ENCODE results near the gene URAD.
"Not testable (repeated sequence)": the region's sequence is repeated elsewhere in the genome, so short reads cannot be mapped to it uniquely, and the experiment has no call there.

The URAD gene

GRCh38 chr13:28012896-28013295, 24.4 kb upstream of the URAD start:
- H3K4me1 ChIP-seq (ENCODE audit: insufficient read depth, low read length): no peaks in the 10 kb centered on the region
- no peaks in the 10 kb centered on the region for H3K9me3 ChIP-seq (ENCODE audit: insufficient read depth, low read length, severe bottlenecking)
- H3K9ac ChIP-seq (ENCODE audit: low read depth, low read length): no peak overlapping the region
- TF ChIP-seq EZH2 (IDR thresholded peaks at IDR 0.05; ENCODE audit: borderline replicate concordance, low read depth, low read length, severe bottlenecking) (no peak), CTCF (IDR thresholded peaks at IDR 0.05; ENCODE audit: borderline replicate concordance, extremely low read depth, low read length, poor library complexity, severe bottlenecking) (no peak)
- no peaks in the 10 kb centered on the region for H4K20me1 ChIP-seq (ENCODE audit: insufficient read depth, low read length)
- ATAC-seq (ENCODE audit: insufficient read depth, low read depth): no peak
- no peaks in the 10 kb centered on the region for H3K27me3 ChIP-seq (ENCODE audit: insufficient read depth, low read length, poor library complexity)
- no peak overlapping the region for H3K4me2 ChIP-seq (ENCODE audit: insufficient read depth, low read length)
- no peaks in the 10 kb centered on the region for H3K36me3 ChIP-seq (ENCODE audit: insufficient read depth, low read length)
- no peak overlapping the region for H2AFZ ChIP-seq (ENCODE audit: low read depth, low read length)
- H3K27ac ChIP-seq (ENCODE audit: low read length): no peak overlapping the region
- no peak overlapping the region for H3K4me3 ChIP-seq (ENCODE audit: low read depth in 1 of 2, low read length in 2 of 2)
- DNase-seq: no peak
- no peaks in the 10 kb centered on the region for H3K79me2 ChIP-seq (ENCODE audit: insufficient read depth, low read length)

- no peaks in the 10 kb centered on the region for H3K79me2 ChIP-seq (ENCODE audit: insufficient read depth, low read length)
- H3K36me3 ChIP-seq (ENCODE audit: insufficient read depth, low read length): no peaks in the 10 kb centered on the region
- H3K27ac ChIP-seq (ENCODE audit: low read length): no peak overlapping the region
- H3K4me3 ChIP-seq (ENCODE audit: low read depth in 1 of 2, low read length in 2 of 2): no peak overlapping the region
- H3K4me2 ChIP-seq (ENCODE audit: insufficient read depth, low read length): no peak overlapping the region
- H3K4me1 ChIP-seq (ENCODE audit: insufficient read depth, low read length): no peaks in the 10 kb centered on the region
- H4K20me1 ChIP-seq (ENCODE audit: insufficient read depth, low read length): no peaks in the 10 kb centered on the region
- TF ChIP-seq EZH2 (IDR thresholded peaks at IDR 0.05; ENCODE audit: borderline replicate concordance, low read depth, low read length, severe bottlenecking): no peak
- no peak for TF ChIP-seq CTCF (IDR thresholded peaks at IDR 0.05; ENCODE audit: borderline replicate concordance, extremely low read depth, low read length, poor library complexity, severe bottlenecking)
- no peak overlapping the region for H2AFZ ChIP-seq (ENCODE audit: low read depth, low read length)
- H3K9ac ChIP-seq (ENCODE audit: low read depth, low read length): no peak overlapping the region
- no peak for DNase-seq
- H3K27me3 ChIP-seq (ENCODE audit: insufficient read depth, low read length, poor library complexity): no peaks in the 10 kb centered on the region
- ATAC-seq (ENCODE audit: insufficient read depth, low read depth): no peak
- no peaks in the 10 kb centered on the region for H3K9me3 ChIP-seq (ENCODE audit: insufficient read depth, low read length, severe bottlenecking)
Measured at GRCh38 chr13:28012383-28012782, 23.9 kb upstream of the URAD start.

GRCh38 chr13:28010046-28010445, 21.6 kb upstream of the URAD start:
- DNase-seq (no peak), ATAC-seq (ENCODE audit: insufficient read depth, low read depth) (no peak)
- no peak overlapping the region for H3K27ac ChIP-seq (ENCODE audit: low read length)
- H3K9me3 ChIP-seq (ENCODE audit: insufficient read depth, low read length, severe bottlenecking): no peaks in the 10 kb centered on the region
- H3K4me1 ChIP-seq (ENCODE audit: insufficient read depth, low read length): no peaks in the 10 kb centered on the region
- no peaks in the 10 kb centered on the region for H3K36me3 ChIP-seq (ENCODE audit: insufficient read depth, low read length)
- no peaks in the 10 kb centered on the region for H4K20me1 ChIP-seq (ENCODE audit: insufficient read depth, low read length)
- H3K4me2 ChIP-seq (ENCODE audit: insufficient read depth, low read length): no peak overlapping the region
- no peak overlapping the region for H3K9ac ChIP-seq (ENCODE audit: low read depth, low read length)
- TF ChIP-seq CTCF (IDR thresholded peaks at IDR 0.05; ENCODE audit: borderline replicate concordance, extremely low read depth, low read length, poor library complexity, severe bottlenecking) (no peak), EZH2 (IDR thresholded peaks at IDR 0.05; ENCODE audit: borderline replicate concordance, low read depth, low read length, severe bottlenecking) (no peak)
- no peaks in the 10 kb centered on the region for H3K79me2 ChIP-seq (ENCODE audit: insufficient read depth, low read length)
- H3K27me3 ChIP-seq (ENCODE audit: insufficient read depth, low read length, poor library complexity): no peaks in the 10 kb centered on the region
- no peak overlapping the region for H2AFZ ChIP-seq (ENCODE audit: low read depth, low read length)
- H3K4me3 ChIP-seq (ENCODE audit: low read depth in 1 of 2, low read length in 2 of 2): no peak overlapping the region

GRCh38 chr13:28005016-28005415, 16.5 kb upstream of the URAD start:
- DNase-seq; H3K9ac ChIP-seq (ENCODE audit: low read depth, low read length); H3K4me3 ChIP-seq (ENCODE audit: low read depth in 1 of 2, low read length in 2 of 2); H3K4me1 ChIP-seq (ENCODE audit: insufficient read depth, low read length); H3K4me2 ChIP-seq (ENCODE audit: insufficient read depth, low read length); H3K36me3 ChIP-seq (ENCODE audit: insufficient read depth, low read length); H3K79me2 ChIP-seq (ENCODE audit: insufficient read depth, low read length); H4K20me1 ChIP-seq (ENCODE audit: insufficient read depth, low read length); H2AFZ ChIP-seq (ENCODE audit: low read depth, low read length); H3K27ac ChIP-seq (ENCODE audit: low read length); ATAC-seq (ENCODE audit: insufficient read depth, low read depth); H3K27me3 ChIP-seq (ENCODE audit: insufficient read depth, low read length, poor library complexity); H3K9me3 ChIP-seq (ENCODE audit: insufficient read depth, low read length, severe bottlenecking): not testable (repeated sequence)

All from DND-41 (cell line).